Colonic mucosa (tissue), 4 donors: ENCODE measurements around the gene TUBA4A. TPM values are rescaled to one million over a fixed set of nuclear protein-coding genes. Genes with fewer than 3 reads are reported as not detected.

ENCODE experiments used
- DNase-seq: peaks from one replicate; pipeline ENCODE4 v3.0.0-alpha.2; 2020
- H3K27ac ChIP-seq: fragments of 200-600 bp; one replicate; pipeline ENCODE4 v1.8.0; 2021
- H3K27me3 ChIP-seq: fragments of 200-600 bp; one replicate; pipeline ENCODE4 v1.8.0; 2021
- H3K36me3 ChIP-seq: fragments of 200-600 bp; one replicate; pipeline ENCODE4 v1.8.0; 2021
- H3K4me1 ChIP-seq: fragments of 200-600 bp; one replicate; pipeline ENCODE4 v1.8.0; 2021; ENCODE audit warnings: mild to moderate bottlenecking
- H3K4me3 ChIP-seq: fragments of 200-600 bp; one replicate; pipeline ENCODE4 v1.8.0; 2021
- H3K9ac ChIP-seq, 2 donors: one replicate each; pipeline ENCODE4 v1.7.0; 2013; ENCODE audit warnings: control low read depth in 2 of 2, low read depth in 2 of 2, low read length in 2 of 2
- H3K9me3 ChIP-seq: fragments of 200-600 bp; one replicate; pipeline ENCODE4 v1.8.0; 2021
- CTCF ChIP-seq: fragments of 200-600 bp; IDR thresholded peaks from one replicate; pipeline ENCODE4 v1.8.0; 2022; ENCODE audit warnings: antibody characterized with exemption, mild to moderate bottlenecking
- intact Hi-C: fragments of 100-400 bp; cut with DNase I; formaldehyde crosslinking; loops from one replicate; pipeline ENCODE4 v1.14.1; 2022
- total RNA-seq, 2 donors: library from RNA; stranded (reverse); fragmentation: NEBNext Ultra II Directional in 1 of 2; extraction: Animal tissue kit (Norgen Biotek cat#: 25700) in 1 of 2; gene quantifications; one replicate each; pipeline ENCODE4 v1.2.1, GENCODE V29; 2021
- donor health status: healthy.
- donor health status: DM: no; HTN: no; CAD: no.
- donor health status: DM: no; HTN: no; CAD: no.

Gene TUBA4A
- total RNA-seq, 2 donors from 2014 or later: 68.4 to 149 TPM

GRCh38 chr2:219281588-219281987 lies 27.9 kb upstream of the TUBA4A start:
- DNase-seq: no peak
- peaks cover 6% of the 10 kb centered on the region for H3K4me1 ChIP-seq
- no peaks in the 10 kb centered on the region for H3K27me3 ChIP-seq
- no peak overlapping the region for H3K27ac ChIP-seq
- no peak overlapping the region for H3K9ac ChIP-seq
- no peak overlapping the region for H3K4me3 ChIP-seq
- H3K36me3 ChIP-seq: no peaks in the 10 kb centered on the region
- no peak for TF ChIP-seq CTCF
- intact Hi-C loops: no loop called here
- H3K9me3 ChIP-seq: no peaks in the 10 kb centered on the region

GRCh38 chr2:219280651-219281050 lies 26.9 kb upstream of the TUBA4A start:
- H3K36me3 ChIP-seq: no peaks in the 10 kb centered on the region
- no peaks in the 10 kb centered on the region for H3K27me3 ChIP-seq
- no peak overlapping the region for H3K9ac ChIP-seq
- no peak for TF ChIP-seq CTCF
- H3K4me3 ChIP-seq: no peak overlapping the region
- no peak for DNase-seq
- no peak overlapping the region for H3K27ac ChIP-seq
- intact Hi-C loops: no loop called here
- H3K9me3 ChIP-seq: no peaks in the 10 kb centered on the region
- H3K4me1 ChIP-seq: peaks cover 6% of the 10 kb centered on the region

- peaks cover 6% of the 10 kb centered on the region for H3K4me1 ChIP-seq
- peak overlapping the region; percentile 53 for H3K4me3 ChIP-seq
- peak overlapping the region; percentile 97 for H3K27ac ChIP-seq
- H3K27me3 ChIP-seq: no peaks in the 10 kb centered on the region
- H3K36me3 ChIP-seq: no peaks in the 10 kb centered on the region
- TF ChIP-seq CTCF: no peak
- no peak for DNase-seq
- H3K9ac ChIP-seq: peak overlapping the region; percentile 88 to 90
- no peaks in the 10 kb centered on the region for H3K9me3 ChIP-seq
- intact Hi-C loops: no loop called here
These were observed 26.3 kb upstream of the TUBA4A start for GRCh38 chr2:219279916-219280516.

GRCh38 chr2:219279151-219279915 lies 25.6 kb upstream of the TUBA4A start, which contains the start of gene DNAJB2:
TSS of gene DNAJB2 (plus strand) at chr2:219279366. CDS start at chr2:219279834, 468 bp downstream.
- DNase-seq: peak; percentile 99
- no peak for TF ChIP-seq CTCF
- peaks cover 6% of the 10 kb centered on the region for H3K4me1 ChIP-seq

GRCh38 chr2:219278655-219279150 lies 25.0 kb upstream of the TUBA4A start:
- peaks cover 6% of the 10 kb centered on the region for H3K4me1 ChIP-seq
- no peak for TF ChIP-seq CTCF
- H3K27me3 ChIP-seq: no peaks in the 10 kb centered on the region
- intact Hi-C loops: no loop called here
- H3K9me3 ChIP-seq: no peaks in the 10 kb centered on the region
- H3K4me3 ChIP-seq: peak overlapping the region; percentile 53
- DNase-seq: no peak
- H3K36me3 ChIP-seq: no peaks in the 10 kb centered on the region
- peak overlapping the region; percentile 88 to 90 for H3K9ac ChIP-seq
- H3K27ac ChIP-seq: peak overlapping the region; percentile 97

More at GRCh38 chr2:219279151-219279915, 25.6 kb upstream of the TUBA4A start, which contains the start of gene DNAJB2:
- Histone ChIP-seq H3K27me3 (no peaks in the 10 kb centered on the region), H3K27ac (peak within 1 kb of the TSS; percentile 97), H3K36me3 (no peaks in the 10 kb centered on the region), H3K9me3 (no peaks in the 10 kb centered on the region), H3K9ac (peak within 1 kb of the TSS; percentile 88 to 90), H3K4me3 (peak within 1 kb of the TSS; percentile 53)
- intact Hi-C loops: no loop called here
